Keratinocyte (primary cell): ENCODE results near the gene MN1. TPM values are rescaled to one million over a fixed set of nuclear protein-coding genes. Genes with fewer than 3 reads are reported as not detected.

ENCODE experiments used
- DNase-seq: peaks from one replicate; pipeline ENCODE4 v3.0.0-alpha.2; 2011; ENCODE audit warnings: low read depth, missing footprints, low spot score
- FAIRE-seq: peaks from 2 replicates; lab custom pipeline; 2011; peaks lifted over from hg19 to GRCh38; lab: Jason Lieb, UNC
- H2AFZ ChIP-seq: 2 replicates; pipeline ENCODE4 v1.6.0; 2012; ENCODE audit warnings: low read length, control low read depth, inconsistent platforms; ENCODE audit not compliant: control insufficient read depth
- H3K27ac ChIP-seq: 2 replicates; pipeline ENCODE4 v1.5.1; 2011; ENCODE audit warnings: low read length; ENCODE audit not compliant: control insufficient read depth, insufficient read depth
- H3K27me3 ChIP-seq: 3 replicates; pipeline ENCODE4 v1.6.0; 2011; ENCODE audit warnings: low read length; ENCODE audit not compliant: control insufficient read depth, insufficient read depth; ENCODE audit errors: extremely low read depth
- H3K36me3 ChIP-seq, 2 experiments: 2 replicates in 1 of 2; 3 replicates in 1 of 2; pipeline ENCODE4 v1.5.1; 2011; ENCODE audit warnings: low read length in 2 of 2, mild to moderate bottlenecking in 1 of 2; ENCODE audit not compliant: control insufficient read depth in 2 of 2, insufficient read depth in 2 of 2; ENCODE audit errors: extremely low read depth in 1 of 2
- H3K4me1 ChIP-seq: 3 replicates; pipeline ENCODE4 v1.5.1; 2011; ENCODE audit warnings: low read length; ENCODE audit not compliant: control insufficient read depth, insufficient read depth; ENCODE audit errors: extremely low read depth
- H3K4me2 ChIP-seq: 3 replicates; pipeline ENCODE4 v1.6.0; 2011; ENCODE audit warnings: low read depth, low read length; ENCODE audit not compliant: control insufficient read depth, insufficient read depth; ENCODE audit errors: extremely low read depth
- H3K4me3 ChIP-seq, 3 experiments: fragments of 200-600 bp in 1 of 3; sonication (generic) in 1 of 3; 2 replicates in 2 of 3; 3 replicates in 1 of 3; pipeline ENCODE4 v1.5.1; 2011 to 2016; ENCODE audit warnings: low read length in 3 of 3, mild to moderate bottlenecking in 3 of 3, control low read depth in 2 of 3, inconsistent platforms in 1 of 3, low read depth in 1 of 3, mixed read lengths in 1 of 3, mixed run types in 1 of 3, moderate library complexity in 1 of 3; ENCODE audit not compliant: control insufficient read depth in 2 of 3, insufficient read depth in 2 of 3; ENCODE audit errors: extremely low read depth in 1 of 3
- H3K79me2 ChIP-seq: 2 replicates; pipeline ENCODE4 v1.6.0; 2012; ENCODE audit warnings: low read length; ENCODE audit not compliant: control insufficient read depth, insufficient read depth
- H3K9ac ChIP-seq: 3 replicates; pipeline ENCODE4 v1.6.0; 2011; ENCODE audit warnings: low read length; ENCODE audit not compliant: control insufficient read depth, insufficient read depth; ENCODE audit errors: extremely low read depth
- H3K9me1 ChIP-seq: 3 replicates; pipeline ENCODE4 v1.6.0; 2011; ENCODE audit warnings: low read length; ENCODE audit not compliant: control insufficient read depth, insufficient read depth; ENCODE audit errors: extremely low read depth
- H3K9me3 ChIP-seq: 2 replicates; pipeline ENCODE4 v1.5.1; 2012; ENCODE audit warnings: low read depth, low read length; ENCODE audit not compliant: control insufficient read depth
- H4K20me1 ChIP-seq: 3 replicates; pipeline ENCODE4 v1.6.0; 2011; ENCODE audit warnings: low read length; ENCODE audit not compliant: control insufficient read depth, insufficient read depth; ENCODE audit errors: extremely low read depth
- EZH2 ChIP-seq: IDR thresholded peaks from one replicate; pipeline ENCODE4 v1.6.1; 2012; ENCODE audit warnings: inconsistent platforms, mild to moderate bottlenecking, low read length, moderate library complexity
- dilution Hi-C: fragments of 300-500 bp; cut with MboI; formaldehyde crosslinking; loops from one replicate; pipeline ENCODE4 v1.7.0; 2020; ENCODE audit warnings: low sequenced_read_pairs; ENCODE audit not compliant: extremely low pct_ligation_motif_present
- polyA plus RNA-seq, 5 experiments: library from polyadenylated mRNA; depleted of rRNA in 3 of 5; stranded (reverse) in 3 of 5; stranded (forward) in 1 of 5; unstranded in 1 of 5; fragments of >200 nt; gene quantifications; 1 replicate in 1 of 5; 2 replicates in 3 of 5; 3 replicates in 1 of 5; pipeline versions ENCODE4 v1.2.1 to v1.2.3, GENCODE V29; 2011 to 2012; ENCODE audit warnings: missing spikeins in 2 of 5, low read depth in 1 of 5, low replicate concordance in 1 of 5
- TF ChIP-seq, protein P1 (sequence below), 3 experiments: IDR thresholded peaks in 1 of 3; conservative IDR thresholded peaks in 1 of 3; optimal IDR thresholded peaks in 1 of 3; 2 replicates in 2 of 3; 3 replicates in 1 of 3; pipeline versions ENCODE3 to v1.5.1; 2011; ENCODE audit warnings: low read length in 3 of 3, mild to moderate bottlenecking in 3 of 3, moderate library complexity in 2 of 3, control low read depth in 1 of 3, inconsistent platforms in 1 of 3; ENCODE audit not compliant: insufficient read depth in 2 of 3; ENCODE audit errors: extremely low read depth in 1 of 3

The MN1 gene
- polyA plus RNA-seq, 1 donor (not counting 4 experiments of a cell fraction or from before 2014, with no cell fraction given): 2.2 TPM

DNA sequence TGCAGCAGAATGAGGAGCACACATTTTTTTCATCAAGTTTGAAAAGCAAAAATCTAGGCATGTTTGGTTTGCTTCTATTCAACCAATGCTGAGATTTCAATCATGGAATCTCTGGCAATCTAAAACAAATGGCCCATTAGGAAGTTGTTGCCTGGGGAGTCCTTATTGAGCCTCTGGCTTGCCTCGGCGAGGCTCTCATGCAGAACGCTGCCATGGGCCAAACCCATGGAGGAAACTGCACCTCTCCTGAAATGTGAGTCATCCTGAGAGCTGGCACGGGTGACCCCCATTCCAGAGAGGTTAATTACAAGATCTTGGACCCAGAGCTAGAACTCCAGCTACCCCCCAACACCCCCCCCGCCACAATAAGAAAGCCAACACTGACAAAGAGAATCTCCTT, 80.7 kb downstream of the MN1 start:
- Histone ChIP-seq H3K79me2 (no peaks in the 10 kb centered on the region), H3K27me3 (no peaks in the 10 kb centered on the region), H3K4me1 (peaks cover 33% of the 10 kb centered on the region), H3K36me3 (no peaks in the 10 kb centered on the region), H3K9me1 (no peaks in the 10 kb centered on the region), H4K20me1 (no peaks in the 10 kb centered on the region), H3K9me3 (no peaks in the 10 kb centered on the region), H3K9ac (no peak overlapping the region), H3K4me2 (peak overlapping the region; percentile 31), H2AFZ (no peak overlapping the region), H3K4me3 (no peak overlapping the region), H3K27ac (peak overlapping the region; percentile 6)
- dilution Hi-C loops: no loop called here
- FAIRE-seq: peak; percentile 60
- DNase-seq: no peak
- no peak for TF ChIP-seq EZH2
- TF ChIP-seq, protein P1, sequence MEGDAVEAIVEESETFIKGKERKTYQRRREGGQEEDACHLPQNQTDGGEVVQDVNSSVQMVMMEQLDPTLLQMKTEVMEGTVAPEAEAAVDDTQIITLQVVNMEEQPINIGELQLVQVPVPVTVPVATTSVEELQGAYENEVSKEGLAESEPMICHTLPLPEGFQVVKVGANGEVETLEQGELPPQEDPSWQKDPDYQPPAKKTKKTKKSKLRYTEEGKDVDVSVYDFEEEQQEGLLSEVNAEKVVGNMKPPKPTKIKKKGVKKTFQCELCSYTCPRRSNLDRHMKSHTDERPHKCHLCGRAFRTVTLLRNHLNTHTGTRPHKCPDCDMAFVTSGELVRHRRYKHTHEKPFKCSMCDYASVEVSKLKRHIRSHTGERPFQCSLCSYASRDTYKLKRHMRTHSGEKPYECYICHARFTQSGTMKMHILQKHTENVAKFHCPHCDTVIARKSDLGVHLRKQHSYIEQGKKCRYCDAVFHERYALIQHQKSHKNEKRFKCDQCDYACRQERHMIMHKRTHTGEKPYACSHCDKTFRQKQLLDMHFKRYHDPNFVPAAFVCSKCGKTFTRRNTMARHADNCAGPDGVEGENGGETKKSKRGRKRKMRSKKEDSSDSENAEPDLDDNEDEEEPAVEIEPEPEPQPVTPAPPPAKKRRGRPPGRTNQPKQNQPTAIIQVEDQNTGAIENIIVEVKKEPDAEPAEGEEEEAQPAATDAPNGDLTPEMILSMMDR (optimal IDR thresholded peaks at IDR 0.05 in 1 of 3, IDR thresholded peaks at IDR 0.05 in 1 of 3, conservative IDR thresholded peaks at IDR 0.05 in 1 of 3; ENCODE audit: extremely low read depth in 1 of 3, insufficient read depth in 2 of 3, low read length in 3 of 3): no peak

DNA sequence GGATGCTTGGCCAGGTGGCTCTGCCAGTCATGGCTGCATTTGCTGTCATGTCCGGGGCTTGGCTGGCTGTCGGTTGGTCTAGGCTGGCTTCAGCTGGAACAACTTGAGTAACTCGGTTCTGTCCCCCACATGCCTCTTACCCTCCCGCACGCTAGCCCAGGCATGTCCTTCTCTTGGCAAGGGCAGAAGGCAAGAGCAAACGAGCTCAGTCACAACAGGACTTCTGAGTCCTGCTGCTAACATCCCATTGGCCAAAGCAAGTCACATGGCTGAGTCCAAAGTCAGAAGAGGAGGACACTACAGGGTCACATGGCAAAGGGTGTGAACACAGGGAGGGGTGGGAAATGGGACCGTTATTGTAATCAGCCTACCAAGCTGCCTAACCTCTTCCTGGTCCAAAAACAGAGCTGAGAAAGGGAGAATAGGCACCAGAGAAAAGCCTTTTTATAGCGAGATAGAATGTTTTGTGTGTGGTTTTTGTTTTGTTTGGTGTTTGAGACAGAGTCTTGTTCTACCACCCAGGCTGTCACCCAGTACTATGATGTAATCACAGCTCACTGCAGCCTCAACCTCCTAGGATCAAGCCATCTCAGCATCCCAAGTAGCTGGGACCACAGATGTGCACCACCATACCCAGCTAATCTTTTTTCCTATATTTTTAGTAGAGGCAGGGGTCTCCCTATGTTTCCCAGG, 81.9 kb downstream of the MN1 start:
- Histone ChIP-seq H3K9ac (no peak overlapping the region), H3K27me3 (no peaks in the 10 kb centered on the region), H3K4me2 (peak overlapping the region; percentile 42), H4K20me1 (no peaks in the 10 kb centered on the region), H3K27ac (peak overlapping the region; percentile 96), H2AFZ (peak overlapping the region; percentile 14), H3K4me3 (no peak overlapping the region), H3K9me1 (no peaks in the 10 kb centered on the region), H3K4me1 (peaks cover 33% of the 10 kb centered on the region), H3K79me2 (no peaks in the 10 kb centered on the region), H3K36me3 (no peaks in the 10 kb centered on the region), H3K9me3 (no peaks in the 10 kb centered on the region)
- peak; percentile 100 for FAIRE-seq
- DNase-seq: peak; percentile 100
- TF ChIP-seq EZH2: no peak
- TF ChIP-seq, protein P1 (optimal IDR thresholded peaks at IDR 0.05 in 1 of 3, IDR thresholded peaks at IDR 0.05 in 1 of 3, conservative IDR thresholded peaks at IDR 0.05 in 1 of 3; ENCODE audit: extremely low read depth in 1 of 3, insufficient read depth in 2 of 3, low read length in 3 of 3): no peak
- dilution Hi-C loops: no loop called here
